Measurements from ENCODE around the gene HECTD4.
"Not testable (repeated sequence)": the region's sequence is repeated elsewhere in the genome, so short reads cannot be mapped to it uniquely, and the experiment has no call there.

Gene HECTD4

GRCh38 chr12:112381883-112382796 is at the start of gene HECTD4:
Gene HECTD4 (minus strand): TSS chr12:112382431. CDS start chr12:112382128, 303 bp downstream.
- DNase-seq (ENCODE audit: low read depth in 2 of 2), result peak; percentile 88 to 96

DNA sequence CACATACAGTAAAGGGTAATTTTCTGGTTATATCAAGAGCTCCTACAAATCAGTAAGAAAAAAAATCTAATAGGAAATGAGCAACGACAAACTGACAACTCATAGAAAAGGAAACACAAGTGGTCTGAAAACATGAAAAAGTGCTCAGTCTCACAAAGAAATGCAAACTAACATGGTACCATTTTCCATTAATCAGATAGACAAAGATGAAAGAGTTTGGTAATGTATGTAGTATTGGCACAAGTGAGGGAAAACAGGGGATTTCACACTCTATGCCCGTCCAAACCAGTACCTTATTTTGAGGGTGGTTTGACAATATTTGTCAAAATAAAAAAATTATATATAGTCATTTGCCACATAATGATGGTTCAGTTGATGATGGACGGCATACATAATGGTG is 49.7 kb upstream of the HECTD4 start:
- DNase-seq (ENCODE audit: low read depth in 2 of 2), result no peak

DNA sequence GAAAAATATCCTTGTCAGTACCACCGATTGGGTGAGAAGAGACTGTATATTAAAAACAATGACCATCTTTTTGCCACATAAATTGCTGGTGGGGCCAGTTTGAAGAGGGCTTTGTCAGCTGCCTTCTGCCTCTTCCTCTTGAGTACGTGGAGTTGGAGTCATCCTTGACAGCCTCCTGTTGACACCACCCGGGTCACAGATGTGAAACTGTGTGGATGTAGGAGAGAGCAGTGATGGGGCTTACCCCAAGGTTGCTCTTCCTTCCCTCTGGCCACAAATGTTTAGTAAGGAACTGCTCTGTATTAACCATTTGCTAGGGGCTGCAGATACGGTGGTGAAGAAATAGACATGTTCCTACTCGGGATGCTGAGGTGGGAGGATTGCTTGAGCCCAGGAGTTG is 48.7 kb upstream of the HECTD4 start:
- no peak for DNase-seq (ENCODE audit: low read depth in 2 of 2)

DNA sequence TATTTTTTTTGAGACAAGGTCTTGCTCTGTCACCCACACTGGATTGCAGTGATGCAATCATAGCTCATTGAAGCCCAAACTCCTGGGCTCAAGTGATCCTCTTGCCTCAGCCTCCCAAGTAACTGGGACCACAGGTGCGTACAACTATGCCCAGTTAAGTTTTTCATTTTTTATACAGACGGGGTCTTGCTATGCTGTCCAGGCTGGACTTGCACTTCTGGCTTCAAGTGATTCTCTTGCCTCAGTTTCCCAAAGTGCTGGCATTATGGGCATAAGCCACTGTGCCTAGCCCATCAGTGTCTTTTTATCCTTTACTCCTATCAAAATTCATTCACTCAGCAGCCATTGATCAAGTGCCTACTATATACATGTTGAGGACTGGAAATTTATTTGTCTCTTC is 45.5 kb upstream of the HECTD4 start:
- no peak for DNase-seq (ENCODE audit: low read depth in 2 of 2)

DNA sequence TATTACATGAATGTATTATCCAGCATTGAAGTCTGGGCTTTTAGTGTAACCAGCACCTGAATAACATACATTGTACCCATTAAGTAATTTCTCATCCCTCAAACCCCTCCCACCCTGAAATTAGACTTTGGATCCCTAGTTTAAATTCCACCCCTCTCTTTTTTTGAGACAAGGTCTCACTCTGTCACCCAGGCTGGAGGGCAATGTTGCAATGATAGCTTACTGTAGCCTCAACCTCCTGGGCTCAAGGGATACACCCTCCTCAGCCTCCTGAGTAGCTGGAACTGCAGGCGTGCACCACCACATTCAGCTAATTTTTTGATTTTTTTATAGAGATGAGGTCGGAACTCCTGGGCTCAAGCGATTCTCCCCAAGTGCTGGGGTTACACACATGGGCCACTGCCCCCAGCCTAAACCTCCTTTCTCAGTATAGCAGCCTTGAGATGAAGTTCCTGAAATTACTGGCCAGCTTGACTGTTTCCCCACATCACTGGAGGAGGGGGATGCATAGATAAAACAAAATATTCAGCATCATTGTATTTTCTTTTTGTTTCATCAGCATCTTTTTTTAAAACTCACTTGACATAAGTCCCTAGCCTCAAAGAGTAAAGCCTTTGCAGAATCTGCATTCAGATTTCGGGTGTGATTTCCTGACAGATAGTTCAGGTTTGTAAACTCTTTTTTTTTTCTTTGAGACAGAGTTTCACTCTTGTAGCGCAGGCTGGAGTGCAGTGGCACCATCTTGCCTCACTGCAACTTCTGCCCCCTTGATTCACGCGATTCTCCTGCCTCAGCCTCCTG is 43.6 kb upstream of the HECTD4 start:
- no peak for DNase-seq (ENCODE audit: low read depth in 2 of 2)

DNA sequence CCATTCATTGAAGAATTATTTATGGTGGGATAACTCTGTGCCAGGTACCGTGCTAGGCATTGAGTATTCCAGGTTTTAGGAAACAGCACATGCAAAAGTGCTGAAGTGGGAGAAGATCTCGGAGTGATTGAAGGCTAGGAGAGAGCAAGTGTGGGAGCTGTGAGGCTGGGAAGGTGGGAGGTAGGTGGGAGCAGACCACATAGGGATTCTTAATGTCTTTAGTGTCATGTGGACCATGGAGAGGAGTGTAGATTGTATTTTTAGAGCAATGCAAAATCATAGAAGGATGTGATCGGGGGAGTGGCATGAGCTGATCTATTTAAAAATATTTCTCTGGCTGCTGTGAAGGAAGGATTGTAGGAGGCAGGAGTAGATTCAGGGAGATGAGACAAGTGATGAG is 41.9 kb upstream of the HECTD4 start:
- no peak for DNase-seq (ENCODE audit: low read depth in 2 of 2)

DNA sequence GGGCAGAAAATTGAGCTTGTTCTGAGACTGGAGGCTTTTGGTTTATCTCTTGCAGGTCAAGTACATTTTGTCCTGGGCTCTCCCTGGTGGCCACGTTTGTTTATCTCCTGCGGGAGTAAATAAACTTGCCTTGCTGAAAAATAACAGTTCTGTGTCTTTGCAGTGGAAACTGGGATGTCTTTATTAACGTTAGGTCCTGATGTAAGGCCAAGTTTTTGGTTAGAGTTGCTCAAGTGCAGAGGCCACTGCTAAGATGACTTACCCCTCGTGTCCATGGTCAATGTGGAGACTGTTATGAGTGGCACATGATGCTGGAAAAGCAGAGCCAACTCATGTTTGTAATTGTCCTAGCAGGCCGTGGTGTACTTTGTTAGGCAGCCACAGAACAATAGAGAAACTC is 40.3 kb upstream of the HECTD4 start:
- no peak for DNase-seq (ENCODE audit: low read depth in 2 of 2)

- no peak for DNase-seq (ENCODE audit: low read depth in 2 of 2)
Measured at GRCh38 chr12:112421363-112421762, 39.1 kb upstream of the HECTD4 start.

- no peak for DNase-seq (ENCODE audit: low read depth in 2 of 2)
Measured at GRCh38 chr12:112420740-112421139, 38.5 kb upstream of the HECTD4 start.

GRCh38 chr12:112419297-112420133 is 37.3 kb upstream of the HECTD4 start:
- DNase-seq (ENCODE audit: low read depth in 2 of 2), result no peak

DNA sequence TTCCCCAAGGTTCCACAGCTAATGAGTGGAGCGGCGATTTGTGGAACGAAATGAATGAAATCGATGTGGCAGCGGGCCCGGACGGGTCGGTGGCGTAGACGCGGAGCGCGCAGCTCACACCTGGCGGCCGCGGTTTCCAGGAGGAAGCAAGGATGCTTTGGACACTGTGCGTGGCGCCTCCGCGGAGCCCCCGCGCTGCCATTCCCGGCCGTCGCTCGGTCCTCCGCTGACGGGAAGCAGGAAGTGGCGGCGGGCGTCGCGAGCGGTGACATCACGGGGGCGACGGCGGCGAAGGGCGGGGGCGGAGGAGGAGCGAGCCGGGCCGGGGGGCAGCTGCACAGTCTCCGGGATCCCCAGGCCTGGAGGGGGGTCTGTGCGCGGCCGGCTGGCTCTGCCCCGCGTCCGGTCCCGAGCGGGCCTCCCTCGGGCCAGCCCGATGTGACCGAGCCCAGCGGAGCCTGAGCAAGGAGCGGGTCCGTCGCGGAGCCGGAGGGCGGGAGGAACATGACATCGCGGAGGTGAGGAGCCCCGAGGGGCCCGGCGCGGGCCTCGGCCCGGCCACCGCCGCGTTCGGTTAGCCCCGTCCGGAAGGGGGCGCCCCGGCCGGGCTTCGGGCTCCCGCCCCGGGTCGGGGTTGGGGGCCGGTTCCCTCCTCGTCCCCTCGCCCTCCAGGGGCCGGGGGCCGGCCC is 36.5 kb upstream of the HECTD4 start, which contains the start of gene PTPN11:
PTPN11 (plus strand) TSS at position 340 of the 689 bp plus-strand sequence; CDS start at position 505, 165 bp downstream.
- DNase-seq (ENCODE audit: low read depth in 2 of 2), result peak; percentile 84 to 87

DNA sequence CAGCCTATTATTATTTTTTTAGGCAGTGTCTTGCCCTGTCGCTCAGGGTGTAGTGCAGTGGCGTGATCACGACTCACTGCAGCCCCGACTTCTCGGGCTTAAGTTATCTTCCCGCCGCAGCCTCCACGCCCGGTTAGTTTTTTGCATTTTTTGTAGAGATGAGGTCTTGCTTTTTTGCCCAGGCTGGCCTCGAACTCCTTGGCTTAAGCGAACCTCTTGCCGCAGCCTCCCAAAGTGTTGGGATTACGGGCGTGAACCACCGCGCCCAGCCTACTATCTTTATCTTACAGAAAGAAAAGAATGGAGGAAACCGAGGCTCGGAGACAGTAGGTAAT is 36.0 kb upstream of the HECTD4 start:
- no peak for DNase-seq (ENCODE audit: low read depth in 2 of 2)

DNA sequence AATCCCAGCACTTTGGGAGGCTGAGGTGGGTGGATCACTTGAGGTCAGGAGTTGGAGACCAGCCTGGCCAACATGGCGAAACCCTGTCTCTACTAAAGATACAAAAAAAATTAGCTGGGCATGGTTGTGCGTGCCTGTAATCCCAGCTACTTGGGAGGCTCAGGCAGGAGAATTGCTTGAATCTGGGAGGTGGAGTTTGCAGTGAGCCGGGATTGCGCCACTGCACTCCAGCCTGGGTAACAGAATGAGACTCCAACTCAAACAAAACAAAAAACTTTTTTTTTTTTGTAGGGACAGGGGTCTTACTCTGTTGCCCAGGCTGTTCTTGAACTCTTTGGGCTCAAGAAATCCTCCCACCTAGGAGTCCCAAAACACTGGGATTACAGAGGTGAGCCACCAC is 33.2 kb upstream of the HECTD4 start:
- not testable (repeated sequence) for DNase-seq (ENCODE audit: low read depth in 2 of 2)

DNA sequence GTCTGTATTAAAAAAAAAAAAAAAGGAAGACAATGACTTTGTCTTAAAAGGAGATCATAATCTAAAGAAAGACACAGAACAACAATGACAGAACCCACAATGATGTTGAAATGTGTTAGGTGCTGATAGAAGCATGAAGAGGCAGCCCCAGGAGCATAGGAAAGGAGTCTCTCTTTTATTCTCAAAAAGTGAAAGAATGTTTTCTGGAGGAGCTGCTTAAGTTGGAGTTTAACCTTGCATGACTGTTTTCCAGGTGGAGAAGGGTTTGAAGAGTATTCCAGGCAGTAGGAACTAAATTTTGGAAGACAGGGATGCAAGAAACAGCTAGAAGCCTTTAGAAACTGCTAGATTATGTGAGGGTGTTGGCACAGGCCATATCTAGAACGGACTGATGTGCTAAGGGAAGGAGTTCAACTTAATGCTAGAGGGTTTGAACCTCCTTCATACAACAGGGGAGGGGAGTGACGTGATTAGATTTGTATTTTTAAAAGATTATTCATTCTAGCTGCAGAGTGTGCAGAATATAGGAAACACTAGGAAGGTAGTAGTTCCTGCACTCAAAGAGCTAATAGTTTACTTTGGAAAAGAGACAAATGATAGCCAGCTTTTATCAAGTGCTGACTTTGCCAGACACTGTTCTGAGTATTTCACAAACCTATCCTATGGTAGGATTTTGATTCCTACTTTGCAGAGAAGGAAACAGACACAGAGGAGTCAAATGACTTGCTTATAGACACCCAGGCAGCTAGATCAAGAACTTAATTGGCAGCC is 31.8 kb upstream of the HECTD4 start:
- no peak for DNase-seq (ENCODE audit: low read depth in 2 of 2)

DNA sequence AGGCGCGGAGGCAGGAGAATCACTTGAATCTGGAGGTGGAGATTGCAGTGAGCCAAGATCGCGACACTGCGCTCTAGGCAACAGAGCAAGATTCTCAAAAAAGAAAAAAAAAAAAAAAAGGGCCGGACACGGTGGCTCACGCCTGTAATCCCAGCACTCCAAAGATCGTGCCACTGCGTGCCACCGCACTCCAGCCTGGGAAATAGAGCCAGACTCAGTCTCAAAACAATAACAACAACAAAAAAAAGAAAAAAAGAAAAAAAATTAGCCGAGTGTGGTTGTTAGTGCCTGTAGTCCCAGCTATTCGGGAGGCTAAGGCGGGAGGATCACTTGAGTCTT is 27.6 kb upstream of the HECTD4 start:
- no peak for DNase-seq (ENCODE audit: low read depth in 2 of 2)

DNA sequence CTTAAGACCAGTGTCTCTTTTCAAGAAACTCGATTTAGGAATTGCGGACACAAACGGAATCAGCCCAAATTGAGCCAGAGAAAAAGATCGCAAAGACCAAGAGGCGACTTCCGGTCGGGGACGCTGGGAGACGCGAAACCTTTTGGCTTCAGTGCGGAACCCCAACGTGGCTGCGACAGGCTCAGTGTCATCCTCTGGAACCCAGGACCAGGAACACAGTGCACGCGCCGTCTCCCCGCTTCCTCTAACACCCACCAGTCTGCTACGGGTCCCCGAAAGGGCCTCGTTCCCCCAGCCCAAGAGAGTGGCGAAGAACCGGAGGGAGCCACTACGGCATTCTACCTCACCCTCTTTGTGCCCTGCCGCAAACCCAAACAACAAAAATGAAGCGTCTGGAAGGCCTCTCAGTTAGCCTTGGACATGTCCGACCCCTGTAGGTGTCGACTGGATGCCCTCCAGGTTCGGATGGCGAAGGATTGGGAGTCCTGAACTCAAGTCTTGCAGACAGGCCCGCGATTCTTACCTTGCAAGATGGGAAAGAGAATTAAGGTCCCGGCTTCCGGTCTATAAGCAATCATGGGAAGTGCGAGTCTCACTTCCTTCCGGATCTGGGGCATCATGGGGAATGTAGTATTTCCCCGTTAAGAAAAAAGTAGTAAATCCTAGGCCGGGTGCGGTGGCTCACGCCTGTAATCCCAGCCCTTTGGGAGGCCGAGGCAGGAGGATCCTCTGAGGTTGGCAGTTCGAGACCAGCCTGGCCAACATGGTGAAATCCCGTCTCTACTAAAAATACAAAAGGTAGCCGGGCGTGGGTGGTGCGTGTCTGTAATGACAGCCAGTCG is 27.1 kb upstream of the HECTD4 start, which contains the start of gene RPL6:
RPL6 (minus strand) TSS at position 542 of the 842 bp plus-strand sequence. CDS start 949 bp downstream, outside the sequence.
- peak; percentile 47 to 69 for DNase-seq (ENCODE audit: low read depth in 2 of 2)

DNA sequence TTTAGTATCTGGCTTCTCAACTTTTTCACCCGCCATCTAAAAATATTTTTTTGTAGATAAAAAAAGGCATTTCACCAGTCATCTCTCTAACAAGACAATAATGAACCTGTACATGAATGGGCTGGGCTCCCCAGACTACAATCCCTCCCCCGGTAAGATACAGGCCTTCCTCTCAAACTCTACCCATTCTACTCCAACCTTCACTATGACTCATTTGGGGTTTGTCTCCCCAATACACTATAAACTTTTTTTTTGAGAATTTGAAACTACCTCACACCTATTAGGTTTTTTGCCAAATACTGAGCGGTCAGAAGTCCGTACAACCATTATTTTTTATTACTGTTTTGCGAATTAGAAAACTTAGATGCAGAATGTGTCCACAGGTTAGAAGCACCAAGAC is 26.4 kb upstream of the HECTD4 start:
- DNase-seq (ENCODE audit: low read depth in 2 of 2), result no peak

DNA sequence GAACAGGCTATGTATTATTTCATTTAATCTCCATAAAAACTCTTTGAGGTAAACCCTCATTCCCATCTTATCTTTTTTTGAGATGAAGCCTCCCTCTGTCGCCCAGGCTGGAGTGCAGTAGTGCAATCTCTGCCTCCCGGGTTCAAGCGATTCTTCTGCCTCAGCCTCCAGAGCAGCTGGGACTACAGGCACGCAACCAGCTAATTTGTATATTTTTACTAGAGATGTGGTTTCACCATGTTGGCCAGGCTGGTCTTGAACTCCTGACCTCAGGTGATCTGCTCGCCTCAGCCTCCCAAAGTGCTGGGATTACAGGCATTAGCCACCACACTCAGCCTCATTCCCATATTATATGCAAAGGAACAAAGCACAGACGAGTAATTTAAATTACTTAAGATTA is 25.5 kb upstream of the HECTD4 start:
- not testable (repeated sequence) for DNase-seq (ENCODE audit: low read depth in 2 of 2)

Data from activated CD4-positive, alpha-beta T cell treated with anti-CD3 and anti-CD28 coated beads for 24 hours (primary cell).